Left forelimb (tissue), 1 donor: ENCODE data around the gene HHAT.

Experiments
- DNase-seq: peaks from one replicate; pipeline ENCODE4 v3.0.0-alpha.2; 2018; ENCODE audit warnings: low spot score

The HHAT gene

DNA sequence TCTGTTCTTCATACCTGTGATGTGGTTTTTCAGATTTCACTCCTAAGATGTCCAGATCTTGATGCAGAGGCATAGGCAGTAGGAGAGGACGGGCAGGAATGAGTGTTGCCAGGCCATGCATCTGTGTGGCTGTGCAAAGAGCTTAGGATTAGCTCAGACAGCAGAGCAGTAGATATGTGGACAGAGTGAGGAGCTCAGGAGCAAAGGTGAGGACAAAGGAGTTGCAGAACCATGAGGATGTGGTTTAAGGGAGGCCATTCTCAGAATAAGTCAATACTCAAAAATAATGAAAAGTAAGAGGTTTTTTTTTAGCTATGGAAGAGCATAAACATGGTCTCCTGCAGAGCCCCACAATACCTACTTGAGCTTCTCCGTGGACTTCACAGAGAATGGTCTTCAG, 158.3 kb downstream of the HHAT start:
- DNase-seq = no peak

DNA sequence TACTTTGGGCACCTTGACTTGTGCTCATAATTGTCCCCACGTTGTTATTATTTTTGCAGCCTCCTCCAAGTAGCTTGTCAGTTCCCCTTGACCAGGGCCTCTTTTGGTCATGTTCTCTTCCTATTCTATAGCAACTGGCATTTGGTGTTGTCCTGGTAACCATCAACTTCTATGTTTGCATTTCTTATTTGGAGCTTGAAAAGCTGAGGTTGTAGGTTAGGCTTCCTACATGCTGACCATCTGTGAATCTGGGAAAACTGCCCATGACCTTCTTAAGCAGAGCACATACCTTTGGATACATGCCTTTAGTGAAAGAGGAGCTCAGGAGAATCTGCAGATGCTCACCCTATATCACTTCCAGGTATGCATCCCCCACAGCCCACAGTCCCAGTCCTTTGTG, 160.8 kb downstream of the HHAT start:
- no peak for DNase-seq

DNA sequence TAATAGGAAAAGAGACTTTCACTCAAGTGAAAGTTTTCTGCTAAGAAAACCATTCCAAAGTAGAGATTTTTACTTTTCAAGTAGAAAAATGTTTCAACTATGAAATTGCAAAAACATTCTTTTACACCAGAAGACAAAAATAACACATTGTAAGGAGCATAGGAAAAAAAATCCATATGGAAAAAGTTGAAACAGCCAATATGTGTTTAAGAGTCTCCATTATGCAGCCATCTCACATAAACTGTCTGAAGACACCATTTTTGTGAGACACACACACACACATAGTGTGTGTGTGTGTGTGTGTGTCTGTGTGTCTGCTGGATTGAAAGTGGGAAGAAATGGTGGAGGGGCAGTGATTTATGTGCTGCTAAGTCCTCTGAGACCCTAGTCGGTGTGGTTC, 162.1 kb downstream of the HHAT start:
- no peak for DNase-seq

DNA sequence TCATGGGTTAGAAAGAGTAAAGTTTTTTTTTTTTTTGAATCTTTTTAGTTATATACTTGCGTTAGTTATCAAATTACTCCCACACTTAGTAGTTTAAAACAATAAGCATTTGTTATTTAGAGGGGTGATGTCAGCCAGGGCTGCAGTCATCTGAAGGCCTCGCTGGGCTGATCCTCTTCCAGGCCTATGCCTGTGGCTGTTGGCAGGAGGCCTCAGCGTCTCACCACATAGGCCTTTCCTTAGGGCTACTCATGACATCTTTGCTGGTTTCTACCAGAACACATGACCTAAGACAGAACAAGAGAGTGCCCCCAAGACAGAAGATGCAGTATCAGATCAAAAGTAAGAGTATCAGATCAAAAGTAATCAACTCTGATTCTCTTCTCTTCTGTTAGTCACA, 167.4 kb downstream of the HHAT start:
- DNase-seq = no peak

DNA sequence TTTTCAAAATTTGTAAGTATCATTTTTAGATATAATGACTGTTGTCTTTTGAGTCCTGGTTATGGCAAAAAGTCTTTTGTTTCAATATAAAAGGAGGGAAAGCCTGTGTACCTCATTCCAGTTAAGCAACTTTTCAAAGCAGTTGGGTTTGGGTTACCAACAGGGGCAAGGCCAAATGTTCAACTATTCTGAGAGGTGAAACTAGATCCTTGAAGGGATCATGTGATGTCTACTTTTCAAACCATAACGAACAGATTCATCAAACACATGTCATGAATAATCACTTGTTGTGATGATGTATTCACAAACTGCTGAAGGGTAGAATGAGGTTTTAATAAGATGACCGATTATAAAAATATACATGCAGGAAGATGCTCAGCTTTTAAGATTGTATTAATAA, 171.3 kb downstream of the HHAT start:
- DNase-seq = no peak

DNA sequence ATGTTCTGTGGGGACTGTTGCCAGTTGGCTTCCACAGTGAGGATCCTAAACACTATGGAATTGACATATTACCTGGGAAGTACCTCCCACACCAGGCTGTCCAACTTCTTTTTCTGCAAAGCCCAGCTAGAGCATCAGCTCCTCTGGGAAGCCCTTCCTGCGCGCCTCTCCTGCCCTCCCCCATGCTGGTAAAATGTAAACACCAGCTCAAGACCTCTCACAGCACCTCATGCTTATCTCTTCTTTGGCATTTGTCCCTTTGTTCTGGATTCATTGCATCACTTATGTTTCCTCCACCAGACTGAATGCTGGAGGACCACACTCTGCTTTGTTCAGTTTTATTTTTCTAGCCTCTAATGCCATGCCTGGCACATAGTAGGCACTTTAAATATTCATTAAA, 172.1 kb downstream of the HHAT start:
- DNase-seq = no peak

DNA sequence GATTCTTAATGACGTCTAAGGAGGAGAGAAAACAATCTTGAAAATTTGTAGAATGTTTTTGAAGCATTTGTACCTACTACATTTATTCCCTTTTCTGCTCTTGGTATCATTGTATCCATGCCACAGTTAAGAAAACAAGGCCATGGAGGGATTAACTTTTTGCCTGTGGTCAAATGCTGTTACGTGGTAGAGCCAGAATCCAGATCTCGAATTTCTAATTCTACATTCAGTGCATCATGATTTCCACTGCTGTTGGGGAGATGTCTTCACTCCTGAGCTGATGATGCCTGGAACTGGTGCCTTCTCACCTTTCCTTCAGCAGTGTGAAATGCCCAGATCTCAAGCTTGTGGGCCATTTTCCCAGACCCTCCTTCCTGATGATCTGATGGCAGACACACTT, 175.6 kb downstream of the HHAT start:
- DNase-seq = no peak

DNA sequence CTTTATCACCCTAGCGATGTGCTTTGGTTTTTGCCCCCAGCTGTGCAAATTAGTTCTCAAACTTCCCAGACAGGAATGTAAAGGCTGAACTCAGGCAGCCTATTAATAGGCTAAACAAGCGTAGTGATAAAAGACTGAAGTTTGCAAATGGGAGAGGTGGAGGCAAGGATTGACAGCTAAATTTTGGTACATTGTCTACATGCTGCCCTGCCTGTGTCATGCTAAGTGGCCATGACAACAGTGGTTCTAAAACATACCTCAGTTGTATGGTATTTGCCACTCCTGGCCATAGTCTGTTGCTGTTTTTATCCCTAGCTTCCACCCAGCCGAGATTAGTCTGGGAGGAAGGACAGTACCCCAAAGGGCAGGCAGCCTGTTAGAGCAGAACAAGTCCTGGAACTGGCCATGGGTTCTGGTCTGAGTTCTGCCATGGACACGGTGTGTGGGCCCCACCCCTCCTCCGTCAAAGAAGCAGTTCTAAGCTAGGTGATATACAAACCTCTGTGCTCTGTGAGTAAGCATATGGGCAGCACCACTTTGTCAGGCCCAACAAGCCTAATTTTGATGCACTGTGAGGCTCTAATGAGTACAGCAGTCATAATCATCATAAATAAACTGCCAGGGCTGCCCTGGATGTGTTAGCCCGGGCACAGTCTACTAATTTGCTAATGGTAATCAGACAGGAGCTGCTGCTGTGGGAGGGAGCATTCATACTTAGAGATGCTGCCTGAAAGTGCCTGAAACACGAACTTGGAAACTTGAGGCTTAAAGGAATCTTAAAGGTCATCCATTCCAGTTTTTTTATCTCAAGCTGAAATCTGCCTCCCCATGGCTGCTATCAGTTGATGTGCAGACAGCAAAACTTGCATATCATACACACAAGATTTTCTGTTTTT, 177.1 kb downstream of the HHAT start:
- DNase-seq = no peak

DNA sequence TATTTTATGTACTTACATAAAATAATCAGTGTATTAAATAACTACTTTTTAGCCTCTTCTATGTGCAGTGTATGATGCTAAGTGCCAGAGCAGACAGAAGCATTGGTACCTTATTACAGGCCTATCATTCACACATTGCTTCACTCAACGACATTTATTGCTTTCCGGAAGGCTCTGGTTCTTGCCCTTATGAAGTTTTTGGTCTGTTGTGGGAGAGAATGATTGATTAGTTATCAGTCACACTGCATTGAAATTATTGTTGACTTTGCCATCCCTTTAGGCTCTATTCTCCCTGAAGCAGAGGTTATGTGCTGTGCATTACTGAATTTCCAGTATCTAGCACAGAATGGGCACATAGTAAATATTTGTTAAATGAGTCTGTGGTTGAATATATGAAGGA, 178.0 kb downstream of the HHAT start:
- DNase-seq = no peak

DNA sequence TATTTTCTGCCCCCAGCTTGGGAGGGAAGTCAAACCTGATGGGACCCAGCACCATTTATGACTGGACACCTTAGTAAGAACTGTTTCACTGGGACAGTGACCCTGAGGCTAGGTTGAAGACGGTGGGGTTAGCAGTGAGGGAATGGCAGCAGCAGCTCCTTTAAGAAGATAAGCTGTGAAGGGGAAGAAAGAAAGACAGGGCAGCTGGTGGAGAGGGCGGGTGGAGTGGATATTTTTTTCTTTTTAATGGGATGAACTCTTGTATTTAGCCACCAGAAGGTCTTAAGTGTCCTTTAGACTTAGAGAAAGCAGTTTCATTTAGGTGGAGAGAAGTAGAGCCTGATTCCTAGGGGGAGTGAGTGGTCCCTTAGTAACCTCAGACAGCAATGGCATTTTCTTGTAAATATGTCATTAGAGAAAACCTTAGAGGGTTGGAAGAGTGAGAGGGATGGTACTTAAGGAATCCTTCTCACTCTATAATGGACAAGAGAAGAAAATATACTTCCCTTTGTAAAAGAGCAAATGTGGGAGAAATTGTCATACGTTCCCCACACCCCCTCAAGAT, 187.5 kb downstream of the HHAT start:
- DNase-seq = no peak

DNA sequence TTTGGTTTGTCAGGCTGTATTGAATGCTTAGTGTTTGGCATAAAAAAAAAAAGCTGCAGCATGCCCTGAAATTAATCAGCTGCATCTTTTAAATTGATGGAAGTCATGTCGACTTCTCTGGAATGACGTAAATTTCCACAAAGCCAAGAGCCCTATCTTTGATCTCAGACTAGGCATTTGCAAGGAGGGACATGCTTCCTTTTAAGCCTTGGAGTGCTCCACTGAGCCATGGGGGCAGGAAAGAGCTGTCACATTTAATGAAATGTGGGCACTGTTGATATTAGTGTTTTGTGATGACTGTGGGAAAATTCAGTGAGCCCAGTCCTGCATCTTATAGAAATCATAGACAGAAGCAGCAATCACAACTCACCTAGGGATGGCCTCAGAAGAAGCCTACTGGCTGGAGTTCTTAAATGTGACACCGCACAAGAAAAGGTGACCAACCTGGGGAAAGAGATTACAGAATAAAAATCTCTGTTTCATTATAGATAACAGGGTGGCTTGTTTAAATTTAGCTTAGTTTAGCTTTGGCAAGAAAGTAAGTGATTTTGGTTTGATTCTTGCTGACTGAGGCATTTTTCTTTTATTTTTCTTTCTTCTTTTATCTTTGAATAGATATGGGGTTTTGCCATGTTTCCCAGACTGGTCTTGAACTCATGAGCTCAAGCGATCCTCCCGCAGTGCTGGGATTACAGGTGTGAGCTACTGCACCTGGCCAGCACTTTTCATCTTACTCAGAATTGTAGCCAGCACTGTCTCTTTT, 188.2 kb downstream of the HHAT start:
- DNase-seq = no peak

DNA sequence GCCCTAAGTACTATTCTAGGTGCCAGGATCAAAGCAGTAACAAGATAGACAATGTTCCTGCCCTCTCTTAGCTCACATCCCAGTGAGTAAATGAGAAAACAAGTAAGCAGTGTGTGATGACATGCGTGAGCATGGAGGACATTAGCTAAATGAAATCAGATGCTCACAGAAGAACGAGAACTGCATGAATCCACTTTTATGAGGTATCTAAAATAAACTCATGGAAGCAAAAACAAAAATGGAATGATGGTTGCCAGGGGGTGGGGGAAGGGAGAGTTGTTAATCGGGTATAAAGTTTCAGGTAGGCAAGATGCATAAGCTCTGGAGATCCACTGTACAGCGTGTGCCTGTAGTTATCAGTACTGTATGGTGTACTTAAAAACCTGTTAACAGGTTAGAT, 195.1 kb downstream of the HHAT start:
- no peak for DNase-seq

DNA sequence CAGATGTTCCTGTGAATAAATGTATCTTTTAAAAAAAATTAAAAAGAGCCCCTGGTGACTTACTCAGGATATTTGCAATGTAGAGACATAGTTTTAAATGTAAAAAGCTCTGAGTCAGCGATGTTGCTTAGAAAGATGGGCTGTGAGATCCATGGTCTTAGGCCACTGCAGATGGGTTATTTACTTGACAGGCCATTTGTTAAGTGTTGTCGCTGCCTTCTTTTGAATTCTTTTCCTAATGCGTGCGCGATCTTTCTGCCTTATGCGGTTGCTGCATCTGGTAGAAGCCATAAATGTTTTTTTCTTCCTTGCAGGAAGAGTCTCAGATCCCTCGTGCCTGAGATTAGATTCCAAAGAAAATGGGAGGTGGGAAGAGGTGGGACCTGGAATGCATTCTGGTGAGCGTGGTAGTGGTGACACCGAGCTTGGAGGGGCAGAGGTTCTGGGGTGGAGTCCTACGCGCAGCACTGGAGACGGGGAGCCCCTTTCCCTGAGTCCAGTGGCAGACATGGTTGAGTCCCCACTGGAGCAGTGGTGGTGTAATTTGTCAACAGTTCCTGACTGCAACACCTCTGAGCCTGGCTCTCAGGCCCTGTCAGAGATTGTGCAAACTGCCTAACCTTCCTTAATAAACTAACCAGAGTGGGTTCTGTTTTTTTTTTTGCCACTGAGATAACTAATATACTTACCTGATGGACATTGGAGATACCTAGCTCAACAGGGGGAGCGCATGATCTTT, 197.2 kb downstream of the HHAT start:
- no peak for DNase-seq

DNA sequence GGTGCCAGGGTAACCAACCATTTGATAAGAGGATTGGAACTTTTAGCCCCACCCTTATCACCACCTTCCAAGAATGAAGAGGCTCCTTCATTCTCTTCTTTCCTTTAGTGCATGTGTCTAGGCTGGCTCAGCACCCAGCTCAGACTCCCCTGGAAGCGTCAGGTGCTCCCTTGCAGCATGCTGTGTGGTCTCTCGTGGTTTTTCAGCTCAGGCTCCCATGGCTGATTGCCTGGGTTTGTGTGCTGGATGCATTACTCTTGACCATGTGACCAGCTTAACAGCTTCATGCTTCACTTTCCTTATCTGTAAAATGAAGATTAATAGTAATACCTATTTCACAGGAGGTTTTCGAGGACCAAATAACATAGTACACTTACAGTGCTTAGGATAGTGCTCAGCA, 198.4 kb downstream of the HHAT start:
- no peak for DNase-seq

DNA sequence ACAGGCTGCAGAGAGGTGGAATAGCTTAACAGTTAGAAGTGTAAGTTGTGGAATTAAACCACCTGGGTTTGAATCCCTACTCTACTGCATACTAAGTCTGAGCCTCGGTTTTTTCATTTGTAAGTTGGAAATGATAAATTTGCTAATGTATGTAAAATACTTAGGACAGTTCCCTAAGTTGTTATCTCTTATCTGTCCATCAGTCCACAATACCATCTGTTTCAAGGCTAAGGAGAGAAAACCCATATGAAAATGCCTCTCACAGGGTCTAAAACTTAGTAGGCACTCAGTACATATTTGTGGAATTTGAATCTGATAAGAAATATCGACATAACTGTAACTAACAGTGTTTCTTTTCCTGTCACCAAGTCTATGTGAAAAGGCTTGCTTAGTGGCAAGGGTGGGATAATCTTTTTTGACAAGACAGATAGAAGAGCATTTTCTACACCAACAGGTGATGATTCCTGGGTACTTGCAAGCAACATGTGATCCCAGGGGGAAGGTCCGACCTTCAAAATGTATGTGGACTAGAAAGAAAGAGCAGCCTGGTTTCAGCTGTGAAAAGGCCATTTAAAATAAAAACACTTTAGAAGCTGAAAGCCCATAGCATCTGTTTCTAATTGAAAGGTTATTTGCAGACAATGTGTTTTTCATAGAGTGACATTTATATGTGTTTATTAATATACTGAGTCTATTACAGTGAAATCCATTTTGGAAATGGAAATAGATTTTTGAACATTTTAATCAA, 202.9 kb downstream of the HHAT start:
- DNase-seq = no peak

DNA sequence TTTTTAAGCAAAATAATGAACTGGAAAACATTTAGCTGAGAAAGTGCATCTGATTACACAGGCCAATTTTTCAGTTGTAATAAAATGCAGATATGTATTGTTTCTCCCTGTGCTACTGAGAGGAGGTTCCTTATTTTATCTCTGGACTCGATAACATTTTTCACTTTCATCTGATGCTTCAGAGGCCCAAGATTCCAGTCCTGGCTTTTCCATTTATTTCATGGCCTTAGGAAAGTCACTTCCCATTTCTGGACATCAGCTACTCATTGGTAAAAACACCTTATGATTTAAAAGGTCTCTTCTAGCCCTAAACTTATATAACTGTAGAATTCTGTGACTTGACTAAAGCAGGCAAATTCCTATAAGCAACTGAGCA, 203.5 kb downstream of the HHAT start:
- no peak for DNase-seq

DNA sequence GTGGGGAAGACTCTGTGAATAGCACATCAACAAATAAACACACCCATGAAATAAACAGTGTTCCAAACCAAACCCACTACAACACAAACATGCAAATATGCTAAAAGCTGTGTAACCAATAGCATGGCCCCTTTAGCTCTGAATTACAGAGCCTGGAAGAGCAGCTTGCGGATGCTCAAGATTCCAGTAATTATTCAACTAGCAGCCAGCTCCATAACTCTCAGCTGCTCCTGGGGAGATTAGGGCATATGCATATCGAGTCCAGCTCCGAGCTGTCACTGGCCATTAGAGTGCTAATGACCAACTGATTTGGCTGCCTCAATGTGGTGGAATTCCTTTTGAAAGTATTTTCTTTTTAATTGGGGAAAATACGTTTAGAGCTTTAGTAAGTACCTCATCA, 207.1 kb downstream of the HHAT start:
- no peak for DNase-seq

DNA sequence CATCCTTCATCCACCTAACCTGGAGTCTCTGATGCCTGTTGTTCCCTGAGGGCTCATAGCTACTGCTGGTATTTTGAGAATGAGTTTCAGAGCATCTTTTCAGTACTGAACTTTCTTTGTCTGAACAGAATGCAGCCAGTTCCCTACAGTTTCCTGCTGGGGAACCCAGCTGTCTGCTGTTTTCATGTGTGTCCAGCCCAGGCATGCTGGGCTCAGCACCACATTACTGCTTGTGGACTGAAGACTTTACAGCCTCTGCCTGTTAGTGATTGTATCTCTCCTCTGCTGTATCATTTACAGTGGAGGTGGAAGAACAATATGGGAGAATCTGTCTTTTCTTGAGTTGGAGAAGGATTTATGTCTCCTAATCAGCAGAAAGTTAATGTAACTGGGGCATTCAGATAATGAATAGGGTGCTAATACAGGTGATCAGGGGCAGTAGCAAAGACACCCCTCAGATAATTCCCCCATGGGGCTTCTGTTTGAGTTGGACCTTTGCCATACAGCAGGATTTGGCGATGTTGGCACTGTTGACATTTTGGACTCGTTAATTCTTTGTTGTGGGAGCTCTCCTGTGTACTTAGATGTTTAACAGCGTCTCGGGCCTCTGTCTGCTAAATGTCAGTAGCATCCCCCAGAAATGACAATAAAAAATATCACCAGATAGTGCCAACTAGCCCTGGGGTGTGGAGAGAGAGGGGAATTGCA, 207.7 kb downstream of the HHAT start:
- DNase-seq = no peak

DNA sequence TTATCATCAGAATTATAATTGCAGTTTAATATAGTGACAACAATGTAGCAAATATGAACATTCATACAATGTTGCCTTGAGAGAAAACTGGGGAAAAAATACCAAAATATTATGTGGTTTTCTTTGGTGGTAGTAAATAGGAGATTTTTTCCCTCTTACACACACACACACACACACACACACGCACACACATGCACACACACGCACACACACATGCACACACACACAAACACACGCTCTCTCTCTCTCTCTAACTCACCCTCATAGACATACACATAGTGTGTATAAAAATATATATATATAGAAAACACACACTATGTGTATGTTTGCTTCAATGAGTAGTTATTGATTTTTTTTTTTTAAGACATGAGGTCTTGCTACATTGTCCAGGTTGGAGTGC, 211.6 kb downstream of the HHAT start:
- no peak for DNase-seq

DNA sequence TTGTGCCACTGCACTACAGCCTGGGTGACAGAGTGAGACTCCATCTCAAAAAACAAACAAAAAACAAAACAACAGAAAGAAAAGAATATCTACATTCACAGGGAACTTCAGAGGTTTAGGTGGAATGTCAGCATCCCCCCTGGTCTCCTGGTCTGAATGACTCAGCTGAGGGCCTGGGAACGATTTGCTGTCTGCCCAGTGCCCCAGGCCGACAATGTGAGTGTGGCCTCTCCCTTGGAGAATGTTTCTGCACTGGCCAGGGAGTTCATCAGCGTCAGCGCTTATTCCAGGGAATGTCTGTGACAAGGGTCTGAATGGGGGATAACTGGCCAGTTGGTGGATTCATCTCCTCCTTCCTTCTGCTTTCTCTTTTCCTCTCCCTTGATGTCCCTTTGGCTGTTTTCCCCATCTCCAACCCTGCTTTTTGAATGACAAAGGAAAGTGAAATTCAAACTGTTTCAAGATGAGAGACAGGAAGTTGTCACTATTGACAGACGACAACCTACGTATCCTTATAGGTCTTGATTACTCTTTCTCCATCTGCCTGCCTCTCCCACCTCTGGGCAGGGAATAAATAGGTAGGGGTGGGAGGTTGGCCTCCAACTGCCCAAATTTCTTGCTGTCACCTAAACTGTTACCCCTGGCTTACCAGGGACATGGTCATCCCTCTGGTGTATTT, 213.1 kb downstream of the HHAT start:
- no peak for DNase-seq

DNA sequence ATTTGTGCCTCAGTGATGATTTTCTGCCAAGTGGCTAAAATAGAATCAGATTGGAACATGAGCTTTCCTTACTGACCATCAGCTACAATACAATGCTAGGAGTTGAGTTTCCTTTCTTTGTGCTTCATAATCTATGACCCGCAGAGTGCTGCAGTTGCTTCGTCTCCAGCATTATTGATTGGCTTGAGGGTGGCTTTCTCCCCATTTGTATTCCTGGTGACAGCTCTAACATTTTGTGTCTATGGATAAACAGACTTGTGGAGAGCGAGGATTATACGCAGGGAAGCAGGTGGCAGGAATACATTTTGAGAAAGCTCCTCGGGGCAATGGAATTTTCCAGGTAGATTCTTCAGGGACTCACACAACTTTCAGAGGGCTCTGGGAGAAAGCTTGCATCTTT, 223.2 kb downstream of the HHAT start:
- no peak for DNase-seq
